ENCODE results near the gene OAT. TPM values are rescaled to one million over a fixed set of nuclear protein-coding genes. Genes with fewer than 3 reads are reported as not detected.

Gene OAT
- total and polyA plus RNA-seq, 9 donors: 76.5 to 125 (median 94.5) TPM

- Histone ChIP-seq H3K36me3 (no peaks in the 10 kb centered on the region), H3K27ac (no peak overlapping the region), H3K4me3 (no peak overlapping the region), H3K9me3 (no peaks in the 10 kb centered on the region), H3K27me3 (peaks cover 6% of the 10 kb centered on the region), H3K4me1 (ENCODE audit: insufficient read depth) (peaks cover 1% of the 10 kb centered on the region)
- intact Hi-C loops (cut with DNase I): no loop called here
- no peak for DNase-seq
- WGBS, 3 donors: 16 to 19% (median 17%) methylated on average over 8 of the region's 8 CpGs
- TF ChIP-seq, protein P1, sequence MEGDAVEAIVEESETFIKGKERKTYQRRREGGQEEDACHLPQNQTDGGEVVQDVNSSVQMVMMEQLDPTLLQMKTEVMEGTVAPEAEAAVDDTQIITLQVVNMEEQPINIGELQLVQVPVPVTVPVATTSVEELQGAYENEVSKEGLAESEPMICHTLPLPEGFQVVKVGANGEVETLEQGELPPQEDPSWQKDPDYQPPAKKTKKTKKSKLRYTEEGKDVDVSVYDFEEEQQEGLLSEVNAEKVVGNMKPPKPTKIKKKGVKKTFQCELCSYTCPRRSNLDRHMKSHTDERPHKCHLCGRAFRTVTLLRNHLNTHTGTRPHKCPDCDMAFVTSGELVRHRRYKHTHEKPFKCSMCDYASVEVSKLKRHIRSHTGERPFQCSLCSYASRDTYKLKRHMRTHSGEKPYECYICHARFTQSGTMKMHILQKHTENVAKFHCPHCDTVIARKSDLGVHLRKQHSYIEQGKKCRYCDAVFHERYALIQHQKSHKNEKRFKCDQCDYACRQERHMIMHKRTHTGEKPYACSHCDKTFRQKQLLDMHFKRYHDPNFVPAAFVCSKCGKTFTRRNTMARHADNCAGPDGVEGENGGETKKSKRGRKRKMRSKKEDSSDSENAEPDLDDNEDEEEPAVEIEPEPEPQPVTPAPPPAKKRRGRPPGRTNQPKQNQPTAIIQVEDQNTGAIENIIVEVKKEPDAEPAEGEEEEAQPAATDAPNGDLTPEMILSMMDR (IDR thresholded peaks at IDR 0.05): no peak
- TF ChIP-seq POLR2A (IDR thresholded peaks at IDR 0.05) (no peak), EP300 (IDR thresholded peaks at IDR 0.05) (no peak)
These were observed 35.4 kb upstream of the OAT start for GRCh38 chr10:124453960-124454610.

- intact Hi-C loops (cut with DNase I): no loop called here
- Histone ChIP-seq H3K9me3 (no peaks in the 10 kb centered on the region), H3K27me3 (peaks cover 9% of the 10 kb centered on the region), H3K4me3 (no peak overlapping the region), H3K27ac (no peak overlapping the region), H3K4me1 (ENCODE audit: insufficient read depth) (peaks cover 4% of the 10 kb centered on the region), H3K36me3 (no peaks in the 10 kb centered on the region)
- TF ChIP-seq POLR2A (IDR thresholded peaks at IDR 0.05): no peak
- no peak for TF ChIP-seq EP300 (IDR thresholded peaks at IDR 0.05)
- TF ChIP-seq, protein P1 (IDR thresholded peaks at IDR 0.05): no peak
- WGBS, 3 donors: 18 to 24% (median 23%) methylated on average over 6 of the region's 6 CpGs
- DNase-seq: no peak
These were observed 32.6 kb upstream of the OAT start for GRCh38 chr10:124451276-124451675.

DNA sequence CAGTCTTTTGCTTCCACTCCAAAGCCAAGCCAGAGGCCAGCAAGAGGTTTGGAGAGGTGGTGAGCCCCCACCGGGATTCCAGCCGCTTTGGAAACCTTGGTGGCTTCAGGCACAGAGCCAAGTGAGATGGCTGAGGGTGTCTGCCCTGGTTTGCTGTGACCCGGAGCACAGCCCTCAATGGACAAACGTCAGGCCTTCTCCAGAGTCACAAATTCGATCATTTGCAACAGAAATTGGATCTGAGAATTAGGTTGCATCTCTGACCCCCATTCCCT, 32.0 kb upstream of the OAT start:
- Histone ChIP-seq H3K27me3 (peaks cover 9% of the 10 kb centered on the region), H3K27ac (no peak overlapping the region), H3K9me3 (no peaks in the 10 kb centered on the region), H3K36me3 (no peaks in the 10 kb centered on the region), H3K4me3 (no peak overlapping the region), H3K4me1 (ENCODE audit: insufficient read depth) (peaks cover 4% of the 10 kb centered on the region)
- DNase-seq: no peak
- WGBS, 3 donors: 15 to 23% (median 16%) methylated on average over 5 of the region's 5 CpGs
- intact Hi-C loops (cut with DNase I): no loop called here
- TF ChIP-seq EP300 (IDR thresholded peaks at IDR 0.05) (no peak), POLR2A (IDR thresholded peaks at IDR 0.05) (no peak)
- TF ChIP-seq, protein P1 (IDR thresholded peaks at IDR 0.05): no peak

DNA sequence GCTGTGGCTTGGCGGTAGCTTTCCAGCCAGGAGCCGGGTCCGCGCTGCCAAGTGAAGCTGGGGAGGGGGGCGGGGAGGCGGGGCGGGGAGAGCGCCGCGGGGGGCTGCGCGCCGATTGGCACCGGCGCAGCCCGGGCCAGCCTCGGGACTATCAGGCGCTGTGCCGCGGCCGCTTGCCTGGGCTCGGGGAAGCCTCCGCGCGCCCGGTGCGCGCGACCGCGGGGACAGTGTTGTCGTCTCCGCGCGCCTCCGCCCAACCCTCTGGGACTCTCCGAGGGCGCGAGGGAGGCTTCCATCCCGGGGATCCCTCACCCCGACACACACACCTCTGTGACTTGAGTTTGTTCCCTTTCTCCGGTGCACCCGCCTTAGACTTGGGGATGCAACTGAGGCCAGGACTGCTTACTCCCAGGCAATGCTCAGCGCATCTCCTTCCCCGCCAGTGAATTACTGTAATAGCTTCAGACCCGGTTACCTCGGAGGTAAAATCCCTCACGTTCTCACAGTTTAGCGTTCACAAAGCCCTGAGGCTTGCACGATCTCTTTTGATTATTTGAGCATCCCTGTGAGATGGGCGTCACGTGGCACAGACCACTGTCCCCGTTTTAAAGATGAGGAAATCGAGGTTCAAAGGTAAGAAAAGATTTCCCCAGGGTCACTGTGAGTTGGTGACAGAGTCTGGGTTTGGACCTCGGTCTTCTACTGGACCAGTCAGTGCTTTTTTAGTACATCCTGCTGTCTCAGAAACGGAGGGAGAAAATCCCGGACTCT, 31.5 kb upstream of the OAT start, which contains the start of gene NKX1-2:
TSS of gene NKX1-2 (minus strand) at position 24 of the 771 bp plus-strand sequence. CDS start 92 bp downstream, outside the sequence.
- TF ChIP-seq POLR2A (IDR thresholded peaks at IDR 0.05) (no peak), EP300 (IDR thresholded peaks at IDR 0.05) (no peak)
- TF ChIP-seq, protein P1 (IDR thresholded peaks at IDR 0.05): no peak

More for the DNA sequence above, 31.5 kb upstream of the OAT start, which contains the start of gene NKX1-2:
- intact Hi-C loops (cut with DNase I): no loop called here
- Histone ChIP-seq H3K4me3 (no peak within 1 kb of the TSS), H3K36me3 (no peaks in the 10 kb centered on the region), H3K27ac (no peak within 1 kb of the TSS), H3K9me3 (no peaks in the 10 kb centered on the region), H3K27me3 (peaks cover 9% of the 10 kb centered on the region), H3K4me1 (ENCODE audit: insufficient read depth) (peaks cover 4% of the 10 kb centered on the region)
- 2 to 4% (median 3%) methylated on average over 32 to 54 of the region's 57 CpGs for WGBS, 3 donors
- DNase-seq: no peak
